Ammon's horn (tissue), 1 donor: ENCODE measurements around the gene SPATA16.
A peak's percentile ranks its signal among the peaks of the same experiment; 100 is the strongest.
"Not testable (repeated sequence)": the region's sequence is repeated elsewhere in the genome, so short reads cannot be mapped to it uniquely, and the experiment has no call there.

Experiments
- DNase-seq: peaks from one replicate; pipeline ENCODE4 v3.0.0-alpha.2; 2016; ENCODE audit warnings: low spot score

SPATA16 gene

GRCh38 chr3:172946061-172946460 is 195.0 kb downstream of the SPATA16 start:
- DNase-seq = no peak

GRCh38 chr3:172939651-172940293 is 201.3 kb downstream of the SPATA16 start:
- no peak for DNase-seq

DNA sequence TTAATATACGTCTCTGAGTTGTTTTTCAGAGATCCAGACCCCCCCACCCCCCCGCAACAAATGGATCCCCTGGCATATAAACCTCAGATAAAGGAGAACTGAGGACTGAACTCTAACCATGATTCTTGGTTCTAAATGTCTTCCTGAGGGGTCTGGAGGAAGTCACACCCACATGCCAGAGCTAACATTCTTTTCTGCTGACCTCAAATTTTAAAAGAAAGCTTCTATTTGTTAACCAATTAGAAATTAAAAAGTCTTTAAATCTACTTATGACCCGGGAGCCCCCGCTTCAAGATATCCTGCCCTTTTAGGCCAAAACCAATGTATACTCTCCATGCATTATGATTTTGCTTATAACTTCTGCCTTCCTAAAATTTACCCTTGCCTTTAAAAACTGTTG is 202.2 kb downstream of the SPATA16 start:
- no peak for DNase-seq

DNA sequence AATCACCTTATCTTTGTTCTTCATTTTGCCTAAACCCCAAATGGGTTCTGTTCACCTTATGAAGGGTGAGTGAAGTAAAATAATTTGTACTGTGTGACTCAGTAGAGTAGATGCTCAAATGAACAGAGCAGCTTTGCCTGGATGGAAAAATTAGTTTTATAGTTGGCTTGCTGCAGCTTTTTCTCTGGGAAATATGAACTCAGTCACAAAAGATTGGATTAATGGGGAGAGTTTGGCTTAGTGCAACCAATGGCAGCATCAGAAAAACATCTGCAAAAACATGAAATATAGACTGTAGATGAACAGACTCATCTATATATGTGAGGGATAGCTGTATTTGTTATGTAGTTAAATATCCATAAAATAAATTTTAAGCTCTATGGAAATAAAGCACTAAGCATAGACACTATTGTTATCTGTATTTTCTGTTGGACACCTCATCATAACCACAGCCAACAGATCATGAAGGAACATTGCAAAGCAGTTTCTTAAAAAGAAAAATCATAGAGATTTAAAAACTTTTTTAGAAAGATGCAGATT is 209.2 kb downstream of the SPATA16 start:
- no peak for DNase-seq

DNA sequence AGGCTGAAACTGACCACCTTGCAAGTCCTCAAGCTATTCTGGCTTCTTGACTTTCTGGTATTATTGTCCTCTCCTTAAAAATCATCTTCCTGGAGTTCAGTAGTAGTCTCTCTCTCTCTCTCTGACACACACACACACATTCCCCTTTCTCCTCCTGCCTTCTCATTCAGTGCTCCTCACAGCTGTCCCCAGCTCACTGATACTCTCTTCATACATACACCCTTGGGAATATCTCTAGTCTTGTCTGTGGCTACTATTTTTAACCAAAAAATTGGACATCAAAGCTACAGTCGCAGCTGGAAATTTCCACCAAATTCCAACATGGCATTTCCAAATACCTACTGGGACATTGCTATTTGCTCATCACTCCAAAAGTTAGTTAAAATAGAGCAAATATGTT is 211.6 kb downstream of the SPATA16 start:
- no peak for DNase-seq

DNA sequence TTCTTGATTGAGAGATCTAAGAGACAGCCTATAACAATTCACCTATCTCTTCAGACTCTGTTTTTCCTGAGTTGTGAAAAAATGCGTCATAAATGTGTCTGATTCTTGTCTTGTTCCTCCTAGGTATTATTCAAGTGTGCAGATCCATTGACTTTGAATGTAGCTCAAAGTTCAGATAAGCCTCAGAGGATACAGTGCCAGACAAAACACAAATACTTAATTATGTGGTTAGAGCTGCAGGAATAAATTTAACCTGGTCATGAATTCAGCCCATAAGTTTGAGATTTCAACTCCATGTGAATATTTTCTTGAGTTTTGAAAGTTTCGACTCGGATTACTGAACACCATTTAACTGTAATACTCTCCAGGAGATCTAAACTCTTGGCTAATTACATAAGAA is 216.5 kb downstream of the SPATA16 start:
- DNase-seq = no peak

- no peak for DNase-seq
These were observed 221.7 kb downstream of the SPATA16 start for GRCh38 chr3:172919297-172919683.

- no peak for DNase-seq
These were observed 222.3 kb downstream of the SPATA16 start for GRCh38 chr3:172918568-172919296.

DNA sequence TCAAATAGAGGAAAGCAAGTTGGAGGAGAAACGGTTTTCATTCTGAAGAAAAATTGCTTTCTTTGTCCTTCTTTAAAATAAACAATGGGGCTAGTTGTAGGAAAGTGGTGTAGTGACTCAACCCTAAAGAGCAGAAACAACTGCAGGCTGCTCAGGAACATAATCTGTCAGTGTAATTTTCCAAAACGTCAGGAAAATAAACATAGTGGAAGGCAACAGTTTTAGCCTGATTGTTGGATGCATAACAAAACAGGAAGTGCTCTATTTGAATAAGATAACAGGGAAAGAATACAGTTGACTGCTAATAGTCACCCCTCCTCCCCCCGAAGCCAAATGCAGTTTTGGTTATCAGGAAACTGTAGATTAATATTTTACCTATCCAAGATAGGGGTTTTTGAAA is 222.9 kb downstream of the SPATA16 start:
- DNase-seq = peak; percentile 18

DNA sequence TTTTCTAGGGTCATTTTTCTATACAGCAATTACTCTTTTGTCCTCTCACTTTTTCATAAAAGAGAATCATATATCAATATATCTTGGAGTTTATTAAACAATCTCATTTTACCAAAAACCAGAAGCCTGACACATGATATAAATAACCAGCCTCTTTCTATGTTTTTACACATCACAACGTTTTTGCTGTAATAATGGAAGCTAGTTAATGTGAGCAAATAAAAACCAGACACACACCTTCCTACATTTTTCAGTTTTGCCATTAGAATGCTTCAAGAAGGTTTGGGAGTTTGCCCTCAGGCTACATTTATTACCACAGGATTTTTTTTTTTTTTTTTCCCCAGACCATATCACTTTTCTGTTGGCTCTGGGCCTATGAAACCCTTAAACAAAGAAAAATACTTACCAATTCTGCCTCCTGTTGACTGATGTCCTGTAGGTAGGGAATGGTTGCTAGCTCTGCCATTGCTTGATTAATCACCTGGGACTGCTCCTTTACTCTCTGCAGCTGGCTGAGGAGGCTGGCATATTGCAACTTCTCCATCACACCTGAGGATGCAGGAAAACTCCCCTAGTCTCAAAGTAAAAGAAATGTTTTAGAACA is 225.0 kb downstream of the SPATA16 start:
- no peak for DNase-seq

- no peak for DNase-seq
These were observed 226.2 kb downstream of the SPATA16 start for GRCh38 chr3:172914854-172915253.

DNA sequence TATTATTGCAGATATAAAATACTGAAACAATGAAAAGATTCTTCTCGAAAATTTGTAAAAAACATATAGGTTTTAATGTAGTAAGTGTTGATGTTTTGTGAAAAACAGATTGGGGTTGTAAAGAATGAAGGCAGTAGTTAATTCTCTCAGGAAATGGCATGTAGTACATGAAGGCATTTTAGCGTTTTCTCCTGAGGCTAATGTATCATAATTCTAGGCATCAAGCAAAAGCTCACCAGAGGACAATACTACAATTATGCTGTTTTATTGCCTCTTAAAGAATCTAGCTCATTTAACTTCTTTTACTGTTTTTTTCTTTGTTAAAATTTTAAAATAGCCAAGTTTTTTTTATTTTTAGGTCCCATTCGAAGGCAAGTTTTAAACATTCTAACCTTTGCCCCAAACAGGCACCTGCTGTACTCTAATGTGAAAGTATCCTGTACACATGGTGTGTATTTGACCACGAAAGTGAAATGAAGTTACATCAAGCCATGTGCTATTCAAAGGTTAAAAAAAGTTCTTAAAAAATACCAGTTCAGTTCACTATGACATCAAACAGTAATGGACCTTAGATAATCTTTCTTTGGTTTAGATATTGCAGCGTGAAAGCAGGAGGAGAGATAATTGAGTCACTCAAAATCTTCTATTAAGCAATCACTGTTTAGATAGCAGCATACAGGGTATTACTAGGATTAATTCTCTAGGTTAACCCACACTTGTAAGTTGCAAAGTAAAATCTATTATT is 227.0 kb downstream of the SPATA16 start:
- DNase-seq = no peak

GRCh38 chr3:172911142-172911541 is 229.9 kb downstream of the SPATA16 start:
- DNase-seq = no peak

DNA sequence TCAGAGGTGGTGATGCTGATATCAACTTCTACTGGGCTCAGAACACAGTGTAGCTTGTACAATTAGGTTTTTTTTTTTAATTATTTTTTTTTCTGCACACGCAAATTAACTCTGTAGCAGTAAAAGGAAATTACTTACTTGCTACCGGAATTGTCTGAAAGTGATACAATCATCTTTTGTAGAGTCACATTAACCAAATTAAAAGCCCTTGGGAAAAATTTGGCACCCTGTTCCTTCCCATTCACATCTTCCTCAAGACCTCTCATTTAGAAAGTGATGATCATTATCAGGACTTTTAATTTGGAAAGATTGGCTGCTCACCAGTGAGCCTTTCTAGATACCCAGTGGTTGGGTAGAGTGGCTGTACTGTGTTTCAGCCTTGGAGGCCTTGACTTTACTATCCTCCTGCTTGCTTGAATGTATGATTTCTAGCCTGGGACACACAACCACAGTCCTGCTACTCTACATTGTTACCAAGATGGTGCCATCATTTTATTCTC is 232.2 kb downstream of the SPATA16 start:
- no peak for DNase-seq

DNA sequence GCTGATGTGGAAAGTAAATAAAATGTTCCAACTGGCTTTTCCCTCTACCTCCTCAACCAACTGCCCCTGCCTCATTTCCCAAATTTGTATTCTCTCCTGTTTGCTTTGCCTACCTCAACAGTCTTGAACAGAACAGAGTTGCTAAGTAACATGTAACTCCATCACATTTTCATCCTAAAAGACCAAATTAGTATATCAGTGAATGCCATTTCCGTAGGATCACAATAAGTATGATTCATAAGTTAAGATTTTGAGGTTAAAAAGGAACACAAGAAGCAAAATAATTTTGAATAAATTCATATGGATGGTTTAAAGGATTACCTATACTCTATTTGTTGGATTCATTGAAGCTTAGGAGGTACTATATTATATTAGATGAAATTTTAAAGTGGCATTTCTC is 235.6 kb downstream of the SPATA16 start:
- DNase-seq = no peak

DNA sequence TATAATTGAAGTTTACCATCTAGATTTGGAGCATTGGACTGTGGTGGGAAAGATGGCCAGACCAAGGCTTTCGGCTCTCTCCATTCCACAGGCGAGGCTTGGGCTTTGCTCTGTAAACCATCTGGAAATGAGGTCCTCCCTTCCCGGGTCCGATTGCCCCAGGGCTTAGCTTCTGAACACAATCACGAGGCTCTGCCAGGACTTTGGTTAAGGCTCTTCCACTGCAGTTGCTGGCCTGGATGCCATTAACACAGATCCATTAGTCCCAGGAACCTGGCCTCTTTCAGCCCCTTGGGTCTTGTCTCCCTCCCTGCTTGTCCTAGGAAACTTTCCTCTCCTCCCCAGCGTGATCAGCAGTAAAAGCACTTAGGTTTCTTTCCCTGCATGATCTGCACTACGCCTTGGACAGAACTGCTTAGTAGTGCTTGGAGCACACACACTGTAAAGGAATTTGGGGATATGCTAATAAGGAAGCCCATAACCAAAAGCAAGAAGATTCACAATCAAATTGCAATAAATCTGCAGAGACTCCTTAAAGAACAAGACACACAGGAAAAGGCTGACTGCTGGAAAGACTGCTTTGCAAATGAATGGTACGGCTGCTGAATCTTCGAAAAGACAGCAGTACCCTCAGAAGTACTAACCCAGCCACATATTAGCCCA is 236.2 kb downstream of the SPATA16 start:
- DNase-seq = no peak

DNA sequence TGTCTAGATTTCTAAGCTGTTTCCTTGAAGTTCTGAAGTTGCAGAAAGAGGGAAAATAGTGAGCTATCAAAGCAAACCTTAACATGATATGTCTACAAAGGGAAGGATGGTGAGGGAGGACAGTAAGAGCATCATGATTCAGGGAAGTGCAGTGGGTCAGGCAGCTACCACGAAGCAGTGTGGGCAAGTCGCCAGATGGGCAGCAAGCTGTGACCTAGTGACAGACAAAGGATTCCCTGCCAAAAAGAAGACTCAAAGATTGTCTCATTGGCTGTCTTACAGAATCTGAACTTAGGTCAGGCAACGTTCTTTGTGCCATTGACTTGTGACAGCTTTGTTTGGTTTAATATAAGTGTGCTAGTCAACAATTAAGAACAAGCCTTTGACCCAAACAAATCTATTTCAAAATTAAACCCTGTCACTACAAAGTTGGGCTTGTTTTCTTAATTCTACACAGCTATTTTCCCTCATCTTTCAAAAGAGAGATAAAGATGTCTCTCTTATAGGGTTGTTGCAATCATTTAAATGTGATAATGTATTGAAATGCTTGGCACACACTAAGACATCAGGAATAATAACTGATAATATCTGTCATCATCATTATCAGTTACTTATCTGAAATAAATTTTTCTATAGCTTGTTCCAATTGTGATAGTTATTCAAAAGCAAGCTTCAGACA is 237.3 kb downstream of the SPATA16 start:
- DNase-seq = peak; percentile 5

GRCh38 chr3:172892158-172892557 is 248.9 kb downstream of the SPATA16 start:
- no peak for DNase-seq

DNA sequence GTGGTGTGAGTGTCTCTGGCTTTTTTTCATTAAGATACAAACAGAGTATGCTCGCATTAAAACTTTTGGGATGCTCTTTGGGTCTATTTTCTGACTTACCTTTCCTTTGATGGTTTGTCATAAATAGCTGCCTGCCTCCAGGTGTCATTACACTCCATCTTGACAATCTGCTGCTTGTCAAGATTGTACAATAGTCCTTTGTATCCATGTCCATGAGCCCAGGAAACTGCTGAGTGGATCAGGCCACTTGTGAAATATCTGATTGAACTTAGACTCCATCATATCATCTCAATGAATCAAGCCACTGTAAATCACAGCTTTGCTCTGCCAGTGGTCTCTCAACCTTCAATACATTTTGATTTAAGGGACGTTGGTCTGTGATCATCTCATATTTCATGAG is 255.3 kb downstream of the SPATA16 start:
- no peak for DNase-seq

- DNase-seq = no peak
These were observed 258.5 kb downstream of the SPATA16 start for GRCh38 chr3:172882563-172882962.

DNA sequence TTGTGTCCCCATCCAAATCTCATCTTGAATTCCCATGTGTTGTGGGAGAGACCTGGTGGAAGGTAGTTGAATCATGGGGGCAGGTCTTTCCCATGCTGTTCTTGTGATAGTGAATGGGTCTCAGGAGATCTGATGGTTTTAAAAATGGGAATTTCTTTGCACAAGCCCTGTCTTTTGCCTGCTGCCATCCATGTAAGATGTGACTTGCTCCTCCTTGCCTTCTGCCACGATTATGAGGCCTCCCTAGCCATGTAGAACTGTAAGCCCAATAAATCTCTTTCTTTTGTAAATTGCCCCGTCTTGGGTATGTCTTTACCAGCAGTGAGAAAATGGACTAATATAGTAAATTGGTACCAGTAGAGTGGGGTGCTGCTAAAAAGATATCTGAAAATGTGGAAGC is 261.7 kb downstream of the SPATA16 start:
- DNase-seq = not testable (repeated sequence)
